ENCODE results near the gene KIF13A.
"Not testable (repeated sequence)": the region's sequence is repeated elsewhere in the genome, so short reads cannot be mapped to it uniquely, and the experiment has no call there.

The KIF13A gene

GRCh38 chr6:17790489-17790888 lies 196.9 kb downstream of the KIF13A start:
- DNase-seq (ENCODE audit: low read depth in 2 of 2), result no peak

- no peak for DNase-seq (ENCODE audit: low read depth in 2 of 2)
These were observed 202.2 kb downstream of the KIF13A start for GRCh38 chr6:17785094-17785787.

- no peak for DNase-seq (ENCODE audit: low read depth in 2 of 2)
These were observed 207.4 kb downstream of the KIF13A start for GRCh38 chr6:17780061-17780460.

GRCh38 chr6:17771609-17772008 lies 215.8 kb downstream of the KIF13A start:
- DNase-seq (ENCODE audit: low read depth in 2 of 2), result no peak

GRCh38 chr6:17768881-17769280 lies 218.6 kb downstream of the KIF13A start:
- no peak for DNase-seq (ENCODE audit: low read depth in 2 of 2)

GRCh38 chr6:17768388-17768787 lies 219.0 kb downstream of the KIF13A start:
- DNase-seq (ENCODE audit: low read depth in 2 of 2), result no peak

- no peak for DNase-seq (ENCODE audit: low read depth in 2 of 2)
These were observed 224.8 kb downstream of the KIF13A start for GRCh38 chr6:17762651-17763050.

- no peak for DNase-seq (ENCODE audit: low read depth in 2 of 2)
These were observed 229.3 kb downstream of the KIF13A start for GRCh38 chr6:17758119-17758518.

- no peak for DNase-seq (ENCODE audit: low read depth in 2 of 2)
These were observed 233.2 kb downstream of the KIF13A start for GRCh38 chr6:17754254-17754653.

GRCh38 chr6:17745324-17745723 lies 242.1 kb downstream of the KIF13A start:
- DNase-seq (ENCODE audit: low read depth in 2 of 2), result not testable (repeated sequence)

- DNase-seq (ENCODE audit: low read depth in 2 of 2), result not testable (repeated sequence)
These were observed 242.6 kb downstream of the KIF13A start for GRCh38 chr6:17744757-17745308.

- DNase-seq (ENCODE audit: low read depth in 2 of 2), result no peak
These were observed 243.2 kb downstream of the KIF13A start for GRCh38 chr6:17744019-17744756.

- DNase-seq (ENCODE audit: low read depth in 2 of 2), result no peak
These were observed 245.9 kb downstream of the KIF13A start for GRCh38 chr6:17741507-17741906.

GRCh38 chr6:17740559-17741220 lies 246.7 kb downstream of the KIF13A start:
- DNase-seq (ENCODE audit: low read depth in 2 of 2), result no peak

- DNase-seq (ENCODE audit: low read depth in 2 of 2), result no peak
These were observed 249.7 kb downstream of the KIF13A start for GRCh38 chr6:17737704-17738252.

GRCh38 chr6:17735311-17735710 lies 252.1 kb downstream of the KIF13A start:
- DNase-seq (ENCODE audit: low read depth in 2 of 2), result not testable (repeated sequence)

- no peak for DNase-seq (ENCODE audit: low read depth in 2 of 2)
These were observed 257.2 kb downstream of the KIF13A start for GRCh38 chr6:17730078-17730704.

GRCh38 chr6:17729223-17730077 lies 258.0 kb downstream of the KIF13A start:
- DNase-seq (ENCODE audit: low read depth in 2 of 2), result no peak

- DNase-seq (ENCODE audit: low read depth in 2 of 2), result no peak
These were observed 258.7 kb downstream of the KIF13A start for GRCh38 chr6:17728551-17729222.

- no peak for DNase-seq (ENCODE audit: low read depth in 2 of 2)
These were observed 262.4 kb downstream of the KIF13A start for GRCh38 chr6:17725083-17725482.
